ENCODE data around the gene YAF2. TPM values are rescaled to one million over a fixed set of nuclear protein-coding genes. Genes with fewer than 3 reads are reported as not detected.
A peak's percentile ranks its signal among the peaks of the same experiment; 100 is the strongest.

YAF2 gene
- total and polyA plus RNA-seq, 2 of the 13 experiments (the other 11 are each of a cell fraction or from before 2014, with no cell fraction given), result 8.4 to 11.7 TPM

- TF ChIP-seq ZSCAN9 (CRISPR knock-in tag; IDR thresholded peaks at IDR 0.05; ENCODE audit: borderline replicate concordance) (no peak), ZNF180 (CRISPR knock-in tag; IDR thresholded peaks at IDR 0.05; ENCODE audit: borderline replicate concordance, low read depth) (0 out of 2 replicates have a peak, but pooled peaks have one; percentile 42), ZSCAN22 (CRISPR knock-in tag; IDR thresholded peaks at IDR 0.05) (no peak), POGZ (CRISPR knock-in tag; IDR thresholded peaks at IDR 0.05) (peak; percentile 83), ZNF646 (CRISPR knock-in tag; IDR thresholded peaks at IDR 0.05) (peak; percentile 58; the same call in 1 of the 2 replicates), ZNF484 (CRISPR knock-in tag; IDR thresholded peaks at IDR 0.05; ENCODE audit: borderline replicate concordance, low read depth) (no peak), PTBP1 (IDR thresholded peaks at IDR 0.05; ENCODE audit: low read depth, low read length, poor library complexity, severe bottlenecking) (no peak), HNRNPUL1 (IDR thresholded peaks at IDR 0.05; ENCODE audit: low read depth, low read length) (no peak), NFYC (CRISPR knock-in tag; IDR thresholded peaks at IDR 0.05) (0 out of 2 replicates have a peak, but pooled peaks have one; percentile 20), FOXK1 (CRISPR knock-in tag; IDR thresholded peaks at IDR 0.05; ENCODE audit: borderline replicate concordance, low read depth) (peak; percentile 62; the same call in 1 of the 2 replicates), HHEX (CRISPR knock-in tag; IDR thresholded peaks at IDR 0.05) (no peak), ZBTB26 (CRISPR knock-in tag; IDR thresholded peaks at IDR 0.05; ENCODE audit: borderline replicate concordance) (peak; percentile 77), ZNF276 (CRISPR knock-in tag; IDR thresholded peaks at IDR 0.05; ENCODE audit: low read depth) (peak; percentile 77; the same call in 1 of the 2 replicates), SP5 (CRISPR knock-in tag; IDR thresholded peaks at IDR 0.05; ENCODE audit: borderline replicate concordance, low read depth) (peak; percentile 89), ZNF570 (CRISPR knock-in tag; IDR thresholded peaks at IDR 0.05; ENCODE audit: borderline replicate concordance) (0 out of 2 replicates have a peak, but pooled peaks have one; percentile 31), ZFP37 (CRISPR knock-in tag; IDR thresholded peaks at IDR 0.05; ENCODE audit: borderline replicate concordance) (no peak), KAT2B (IDR thresholded peaks at IDR 0.05; ENCODE audit: borderline replicate concordance, low read depth, low read length) (no peak), RBM22 (optimal IDR thresholded peaks at IDR 0.05; ENCODE audit: low read length) (no peak), SIN3B (IDR thresholded peaks at IDR 0.05; ENCODE audit: low read length) (no peak), CHCHD3 (CRISPR knock-in tag; IDR thresholded peaks at IDR 0.05) (peak; percentile 45; the same call in 1 of the 2 replicates)
Measured at GRCh38 chr12:42144408-42145196, 93.4 kb downstream of the YAF2 start, which contains the start of gene GXYLT1 (continued).

All from HepG2 (cell line).